Stomach smooth muscle (tissue), 2 donors: ENCODE data around the gene PRAMEF1.
"Not testable (repeated sequence)": the region's sequence is repeated elsewhere in the genome, so short reads cannot be mapped to it uniquely, and the experiment has no call there.

Experiments used
- H3K27ac ChIP-seq: one replicate; pipeline ENCODE4 v1.7.0; 2013; ENCODE audit warnings: mild to moderate bottlenecking, low read length, inconsistent platforms
- H3K27me3 ChIP-seq, 2 donors: one replicate each; pipeline ENCODE4 v1.7.0; 2013; ENCODE audit warnings: low read length in 2 of 2; ENCODE audit not compliant: insufficient read depth in 2 of 2, control insufficient read depth in 1 of 2
- H3K36me3 ChIP-seq, 2 donors: one replicate each; pipeline ENCODE4 v1.7.0; 2013; ENCODE audit warnings: low read length in 2 of 2; ENCODE audit not compliant: control insufficient read depth in 2 of 2, insufficient read depth in 2 of 2
- H3K4me1 ChIP-seq: one replicate; pipeline ENCODE4 v1.7.0; 2013; ENCODE audit warnings: low read length; ENCODE audit not compliant: control insufficient read depth, insufficient read depth
- H3K4me3 ChIP-seq, 2 donors: one replicate each; pipeline ENCODE4 v1.7.0; 2013; ENCODE audit warnings: low read length in 2 of 2
- H3K9ac ChIP-seq, 2 donors: one replicate each; pipeline ENCODE4 v1.7.0; 2013; ENCODE audit warnings: low read length in 2 of 2, mild to moderate bottlenecking in 1 of 2
- H3K9me3 ChIP-seq, 2 donors: one replicate each; pipeline ENCODE4 v1.7.0; 2013; ENCODE audit warnings: low read length in 2 of 2; ENCODE audit not compliant: control insufficient read depth in 2 of 2
- donor health status: healthy.
- donor health status: Pancreatic carcinoma.

The PRAMEF1 gene

DNA sequence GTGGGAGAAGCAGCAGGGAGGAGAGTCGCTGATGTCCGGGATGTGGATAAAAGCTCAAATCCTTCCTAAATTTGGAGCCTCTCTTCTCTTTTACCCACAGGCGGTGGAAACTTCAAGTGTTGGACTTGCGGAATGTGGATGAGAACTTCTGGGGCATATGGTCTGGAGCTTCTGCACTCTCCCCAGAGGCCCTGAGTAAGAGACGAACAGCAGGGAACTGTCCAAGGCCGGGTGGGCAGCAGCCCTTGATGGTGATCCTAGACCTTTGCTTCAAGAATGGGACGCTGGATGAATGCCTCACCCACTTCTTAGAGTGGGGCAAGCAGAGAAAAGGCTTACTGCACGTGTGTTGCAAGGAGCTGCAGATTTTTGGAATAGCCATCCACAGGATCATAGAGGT is 15.8 kb upstream of the PRAMEF1 start:
- peaks cover 0 to 2% of the 10 kb centered on the region in 2 donors for H3K9me3 ChIP-seq
- no peak overlapping the region for H3K4me3 ChIP-seq
- H3K36me3 ChIP-seq, result no peaks in the 10 kb centered on the region

GRCh38 chr1:12776801-12777557 is 14.2 kb upstream of the PRAMEF1 start:
- Histone ChIP-seq H3K27ac (no peak overlapping the region), H3K4me1 (no peaks in the 10 kb centered on the region), H3K4me3 (no peak overlapping the region), H3K27me3 (peaks cover 0 to 6% of the 10 kb centered on the region in 2 donors), H3K36me3 (no peaks in the 10 kb centered on the region), H3K9ac (no peak overlapping the region), H3K9me3 (peaks cover 0 to 2% of the 10 kb centered on the region in 2 donors)

More for the DNA sequence above, 15.8 kb upstream of the PRAMEF1 start:
- peaks cover 0 to 14% of the 10 kb centered on the region in 2 donors for H3K27me3 ChIP-seq
- H3K9ac ChIP-seq, result no peak overlapping the region
- no peak overlapping the region for H3K27ac ChIP-seq
- H3K4me1 ChIP-seq, result no peaks in the 10 kb centered on the region

- Histone ChIP-seq H3K4me3 (no peak overlapping the region), H3K27ac (no peak overlapping the region), H3K9ac (no peak overlapping the region), H3K4me1 (no peaks in the 10 kb centered on the region), H3K27me3 (peaks cover 0 to 4% of the 10 kb centered on the region in 2 donors), H3K9me3 (peaks cover 0 to 2% of the 10 kb centered on the region in 2 donors), H3K36me3 (no peaks in the 10 kb centered on the region)
Observed at GRCh38 chr1:12778061-12778460, 13.1 kb upstream of the PRAMEF1 start.

DNA sequence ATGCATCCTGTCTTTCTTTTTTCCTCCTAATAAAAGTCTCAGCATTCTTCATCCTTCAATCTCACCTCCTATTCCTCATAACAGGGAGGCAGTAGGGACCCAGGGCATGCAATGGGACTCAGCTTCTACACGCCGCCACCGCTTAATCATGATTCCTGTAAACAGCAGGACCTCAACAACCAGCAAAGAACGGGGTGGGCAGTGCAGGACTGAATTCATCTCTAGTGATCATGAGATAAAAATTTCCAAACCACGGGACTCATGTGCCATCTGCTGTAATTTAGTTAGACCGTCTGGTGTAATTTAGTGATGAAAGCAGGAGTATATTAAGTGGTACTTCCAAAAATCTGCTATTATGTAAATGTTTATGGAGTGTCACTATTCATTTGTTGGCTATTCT is 12.3 kb upstream of the PRAMEF1 start:
- Histone ChIP-seq H3K27ac (no peak overlapping the region), H3K36me3 (no peaks in the 10 kb centered on the region), H3K9me3 (peaks cover 0 to 6% of the 10 kb centered on the region in 2 donors), H3K27me3 (peaks cover 0 to 4% of the 10 kb centered on the region in 2 donors), H3K4me3 (no peak overlapping the region), H3K4me1 (no peaks in the 10 kb centered on the region), H3K9ac (no peak overlapping the region)

DNA sequence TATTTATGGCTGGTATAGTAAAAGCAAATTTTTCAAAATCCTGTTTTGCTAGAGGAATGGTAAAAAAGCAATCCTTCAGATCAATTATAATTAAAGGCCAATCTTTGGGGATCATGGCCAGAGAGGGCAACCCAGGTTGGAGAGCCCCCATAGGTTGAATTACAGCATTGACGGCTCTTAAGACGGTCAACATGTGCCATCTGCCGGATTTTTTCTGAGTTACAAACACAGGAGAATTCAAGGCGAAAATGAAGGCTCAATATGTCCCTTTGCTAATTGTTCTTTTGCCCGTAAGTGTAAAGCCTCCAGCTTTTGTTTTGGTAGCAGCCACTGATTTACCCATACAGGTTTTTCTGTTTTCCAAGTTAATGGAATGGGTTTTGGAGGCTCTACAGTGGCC is 9.7 kb upstream of the PRAMEF1 start:
- not testable (repeated sequence) for H3K27me3 ChIP-seq, H3K27ac ChIP-seq, H3K4me3 ChIP-seq, H3K9me3 ChIP-seq, H3K4me1 ChIP-seq, H3K9ac ChIP-seq, H3K36me3 ChIP-seq

DNA sequence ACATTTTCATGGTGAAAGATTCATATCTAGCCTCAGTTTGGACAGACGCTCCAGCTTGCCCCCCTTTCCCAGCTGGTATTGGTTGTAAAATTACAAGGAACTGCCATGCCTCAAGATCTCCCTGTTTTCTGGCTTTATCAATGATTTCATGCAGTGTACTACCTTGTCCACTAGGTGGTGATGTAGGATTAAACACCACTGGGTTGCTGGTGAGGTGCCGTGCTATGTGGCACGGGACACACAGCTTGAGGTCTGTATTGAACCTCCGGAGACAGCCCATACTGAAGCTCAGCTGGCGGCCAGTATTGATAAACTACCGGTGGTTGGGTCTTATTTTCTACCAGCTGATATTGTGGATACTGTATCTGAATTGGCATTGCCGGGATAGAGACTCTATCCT is 7.4 kb upstream of the PRAMEF1 start:
- H3K36me3 ChIP-seq, H3K27me3 ChIP-seq, H3K4me1 ChIP-seq, H3K4me3 ChIP-seq, H3K27ac ChIP-seq, H3K9ac ChIP-seq, H3K9me3 ChIP-seq: not testable (repeated sequence)

- H3K9ac ChIP-seq, H3K27ac ChIP-seq, H3K4me3 ChIP-seq, H3K9me3 ChIP-seq, H3K27me3 ChIP-seq, H3K36me3 ChIP-seq, H3K4me1 ChIP-seq: not testable (repeated sequence)
Observed at GRCh38 chr1:12784729-12785128, 6.5 kb upstream of the PRAMEF1 start.

- H3K9ac ChIP-seq, result no peak overlapping the region
- peaks cover 0 to 2% of the 10 kb centered on the region in 2 donors for H3K27me3 ChIP-seq
- no peak overlapping the region for H3K27ac ChIP-seq
- no peaks in the 10 kb centered on the region for H3K4me1 ChIP-seq
- H3K9me3 ChIP-seq, result no peaks in the 10 kb centered on the region
- H3K4me3 ChIP-seq, result no peak overlapping the region
- H3K36me3 ChIP-seq, result no peaks in the 10 kb centered on the region
Observed at GRCh38 chr1:12798911-12799310, 7.7 kb downstream of the PRAMEF1 start.

GRCh38 chr1:12799730-12800129 is 8.5 kb downstream of the PRAMEF1 start:
- Histone ChIP-seq H3K27ac (no peak overlapping the region), H3K9me3 (no peaks in the 10 kb centered on the region), H3K27me3 (peaks cover 0 to 2% of the 10 kb centered on the region in 2 donors), H3K9ac (no peak overlapping the region), H3K36me3 (no peaks in the 10 kb centered on the region), H3K4me1 (no peaks in the 10 kb centered on the region), H3K4me3 (no peak overlapping the region)

- H3K36me3 ChIP-seq, result no peaks in the 10 kb centered on the region
- no peaks in the 10 kb centered on the region for H3K4me1 ChIP-seq
- H3K9ac ChIP-seq, result no peak overlapping the region
- H3K27me3 ChIP-seq, result peaks cover 0 to 2% of the 10 kb centered on the region in 2 donors
- no peak overlapping the region for H3K27ac ChIP-seq
- no peak overlapping the region for H3K4me3 ChIP-seq
- H3K9me3 ChIP-seq, result no peaks in the 10 kb centered on the region
Observed at GRCh38 chr1:12809933-12810332, 18.7 kb downstream of the PRAMEF1 start.

DNA sequence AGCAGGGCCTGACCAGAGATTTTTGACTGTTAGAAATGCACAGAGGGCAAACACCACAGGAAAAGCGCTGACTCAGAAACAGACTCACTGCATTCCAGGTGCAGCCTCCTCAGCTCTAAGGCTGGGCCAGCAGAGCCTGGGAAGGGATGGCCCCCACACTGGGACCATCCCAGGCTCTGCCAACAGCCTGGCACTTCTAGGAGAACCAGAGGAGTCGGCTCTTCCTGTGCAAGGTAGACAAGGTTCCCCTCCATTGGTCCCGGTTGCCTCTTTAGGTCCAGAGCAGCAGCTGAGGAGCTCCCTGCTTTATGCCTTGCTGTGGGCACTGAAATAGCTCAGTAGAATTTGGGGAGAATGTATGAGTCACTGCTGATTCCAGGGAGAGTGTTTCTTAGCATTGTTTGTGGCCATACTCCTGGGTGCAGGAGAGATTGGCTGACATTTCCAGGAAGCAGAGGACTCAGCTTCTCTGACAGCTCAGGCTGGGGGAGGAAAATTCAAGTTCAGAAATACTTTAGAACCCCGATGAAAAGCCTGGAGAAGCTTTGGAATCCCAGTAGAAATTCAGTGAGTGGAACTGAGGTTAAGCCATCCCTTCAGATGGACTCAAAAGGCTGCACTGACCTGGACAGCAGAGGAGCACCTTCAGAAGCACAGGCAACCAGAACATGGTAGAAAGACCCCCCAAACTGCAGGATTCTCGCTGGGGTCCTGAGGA is 19.7 kb downstream of the PRAMEF1 start:
- Histone ChIP-seq H3K4me3 (no peak overlapping the region), H3K27me3 (peaks cover 0 to 2% of the 10 kb centered on the region in 2 donors), H3K4me1 (no peaks in the 10 kb centered on the region), H3K9me3 (no peaks in the 10 kb centered on the region), H3K9ac (no peak overlapping the region), H3K27ac (no peak overlapping the region), H3K36me3 (no peaks in the 10 kb centered on the region)
